IMR-90 (cell line): Measurements from ENCODE around the gene RRP1B.

Experiments
- MXI1 ChIP-seq: IDR thresholded peaks from 2 replicates; pipeline ENCODE4 v1.6.1; 2012; ENCODE audit warnings: low read depth, mild to moderate bottlenecking, low read length, moderate library complexity, borderline replicate concordance
- POLR2A ChIP-seq: IDR thresholded peaks from 2 replicates; pipeline ENCODE4 v1.6.1; 2012; ENCODE audit warnings: mild to moderate bottlenecking, low read depth, low read length
- TF ChIP-seq, protein P1 (sequence below): conservative IDR thresholded peaks from 2 replicates; pipeline ENCODE4 v1.5.1; 2012; ENCODE audit warnings: mild to moderate bottlenecking, low read depth, low read length, improper control_type of control experiment

DNA sequence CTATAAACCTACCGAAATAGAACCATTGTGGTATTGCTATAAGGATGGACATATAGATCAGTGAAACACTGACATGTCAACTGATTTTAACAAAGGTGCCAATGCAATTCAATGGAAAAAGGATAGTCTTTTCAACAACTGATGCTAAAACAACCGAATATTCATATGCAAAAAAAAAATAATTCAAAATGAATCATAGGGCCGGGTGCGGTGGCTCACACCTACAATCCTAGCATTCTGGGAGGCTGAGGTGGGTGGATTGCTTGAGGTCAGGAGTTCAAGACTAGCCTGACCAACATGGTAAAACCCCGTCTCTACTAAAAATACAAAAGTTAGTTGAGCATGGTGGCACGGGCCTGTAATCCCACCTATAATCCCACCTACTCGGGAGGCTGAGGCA, 23.9 kb upstream of the RRP1B start:
- TF ChIP-seq, protein P1, sequence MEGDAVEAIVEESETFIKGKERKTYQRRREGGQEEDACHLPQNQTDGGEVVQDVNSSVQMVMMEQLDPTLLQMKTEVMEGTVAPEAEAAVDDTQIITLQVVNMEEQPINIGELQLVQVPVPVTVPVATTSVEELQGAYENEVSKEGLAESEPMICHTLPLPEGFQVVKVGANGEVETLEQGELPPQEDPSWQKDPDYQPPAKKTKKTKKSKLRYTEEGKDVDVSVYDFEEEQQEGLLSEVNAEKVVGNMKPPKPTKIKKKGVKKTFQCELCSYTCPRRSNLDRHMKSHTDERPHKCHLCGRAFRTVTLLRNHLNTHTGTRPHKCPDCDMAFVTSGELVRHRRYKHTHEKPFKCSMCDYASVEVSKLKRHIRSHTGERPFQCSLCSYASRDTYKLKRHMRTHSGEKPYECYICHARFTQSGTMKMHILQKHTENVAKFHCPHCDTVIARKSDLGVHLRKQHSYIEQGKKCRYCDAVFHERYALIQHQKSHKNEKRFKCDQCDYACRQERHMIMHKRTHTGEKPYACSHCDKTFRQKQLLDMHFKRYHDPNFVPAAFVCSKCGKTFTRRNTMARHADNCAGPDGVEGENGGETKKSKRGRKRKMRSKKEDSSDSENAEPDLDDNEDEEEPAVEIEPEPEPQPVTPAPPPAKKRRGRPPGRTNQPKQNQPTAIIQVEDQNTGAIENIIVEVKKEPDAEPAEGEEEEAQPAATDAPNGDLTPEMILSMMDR = no peak
- no peak for TF ChIP-seq POLR2A
- no peak for TF ChIP-seq MXI1
